ENCODE measurements around the gene TPSB2. TPM values are rescaled to one million over a fixed set of nuclear protein-coding genes. Genes with fewer than 3 reads are reported as not detected.

TPSB2 gene
- total RNA-seq, 1 donor from 2014 or later: not detected

DNA sequence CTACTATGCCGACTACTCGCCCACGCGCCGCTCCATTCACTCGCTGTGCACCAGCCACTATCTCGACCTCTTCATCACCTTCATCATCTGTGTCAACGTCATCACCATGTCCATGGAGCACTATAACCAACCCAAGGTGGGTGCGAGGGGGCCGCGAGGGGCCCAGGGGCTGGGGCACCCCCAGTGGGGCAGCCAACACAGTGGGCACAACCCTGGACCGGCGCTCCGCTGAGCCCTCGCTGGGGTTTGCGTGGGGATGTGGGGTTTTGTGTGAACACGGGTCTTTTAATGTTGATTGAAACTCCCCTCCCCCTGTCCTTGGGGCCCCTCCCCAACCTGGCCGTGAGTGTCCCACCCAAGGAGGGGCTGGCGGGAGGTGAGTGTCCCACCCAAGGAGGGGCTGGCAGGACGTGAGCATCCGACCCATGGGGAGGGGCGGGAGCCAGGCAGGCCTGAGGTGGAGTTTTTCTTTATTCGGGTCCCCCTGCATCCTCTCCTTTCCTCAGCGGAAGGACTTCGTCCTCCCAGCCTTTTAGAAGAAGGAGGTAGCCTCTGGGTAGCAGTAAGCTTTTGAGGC lies 16.1 kb downstream of the TPSB2 start:
- Histone ChIP-seq H3K27me3 (ENCODE audit: control insufficient read depth in 3 of 3, insufficient read depth in 3 of 3, low read length in 3 of 3) (peaks cover 0 to 11% (median 6%) of the 10 kb centered on the region in 3 donors), H3K4me3 (ENCODE audit: low read length in 3 of 3) (no peak overlapping the region), H3K9me3 (ENCODE audit: control insufficient read depth in 3 of 3, low read length in 3 of 3) (no peaks in the 10 kb centered on the region), H3K27ac (ENCODE audit: low read depth, low read length) (no peak overlapping the region), H3K4me1 (ENCODE audit: control insufficient read depth in 3 of 3, insufficient read depth in 3 of 3, low read length in 3 of 3) (no peaks in the 10 kb centered on the region), H3K9ac (ENCODE audit: low read depth in 1 of 3, low read length in 3 of 3) (no peak overlapping the region), H3K36me3 (ENCODE audit: control insufficient read depth in 3 of 3, insufficient read depth in 3 of 3, low read length in 3 of 3) (no peaks in the 10 kb centered on the region)

DNA sequence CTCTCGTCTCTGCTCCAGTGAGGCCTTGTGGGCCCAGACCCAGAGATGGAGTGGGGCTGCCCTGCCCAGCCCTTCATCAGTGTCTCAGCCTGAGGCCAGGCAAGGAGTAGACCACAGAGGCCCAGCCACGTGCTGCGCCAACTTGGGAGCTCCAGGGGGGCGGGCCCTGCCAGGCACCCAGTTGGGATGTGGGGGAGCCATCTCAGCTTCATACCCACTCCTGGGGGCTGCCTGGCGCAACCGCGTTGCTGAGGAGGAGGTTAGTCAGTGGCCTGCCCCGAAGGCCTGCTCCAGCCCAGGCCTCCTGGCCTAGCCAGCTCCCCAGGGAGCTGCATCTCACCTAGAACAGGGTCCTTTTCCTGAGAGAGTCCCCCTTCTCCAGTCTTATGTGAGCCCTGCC lies 16.8 kb downstream of the TPSB2 start:
- Histone ChIP-seq H3K9me3 (ENCODE audit: control insufficient read depth in 3 of 3, low read length in 3 of 3) (no peaks in the 10 kb centered on the region), H3K36me3 (ENCODE audit: control insufficient read depth in 3 of 3, insufficient read depth in 3 of 3, low read length in 3 of 3) (no peaks in the 10 kb centered on the region), H3K27ac (ENCODE audit: low read depth, low read length) (no peak overlapping the region), H3K9ac (ENCODE audit: low read depth in 1 of 3, low read length in 3 of 3) (no peak overlapping the region), H3K27me3 (ENCODE audit: control insufficient read depth in 3 of 3, insufficient read depth in 3 of 3, low read length in 3 of 3) (peaks cover 0 to 12% (median 6%) of the 10 kb centered on the region in 3 donors), H3K4me3 (ENCODE audit: low read length in 3 of 3) (no peak overlapping the region), H3K4me1 (ENCODE audit: control insufficient read depth in 3 of 3, insufficient read depth in 3 of 3, low read length in 3 of 3) (no peaks in the 10 kb centered on the region)

DNA sequence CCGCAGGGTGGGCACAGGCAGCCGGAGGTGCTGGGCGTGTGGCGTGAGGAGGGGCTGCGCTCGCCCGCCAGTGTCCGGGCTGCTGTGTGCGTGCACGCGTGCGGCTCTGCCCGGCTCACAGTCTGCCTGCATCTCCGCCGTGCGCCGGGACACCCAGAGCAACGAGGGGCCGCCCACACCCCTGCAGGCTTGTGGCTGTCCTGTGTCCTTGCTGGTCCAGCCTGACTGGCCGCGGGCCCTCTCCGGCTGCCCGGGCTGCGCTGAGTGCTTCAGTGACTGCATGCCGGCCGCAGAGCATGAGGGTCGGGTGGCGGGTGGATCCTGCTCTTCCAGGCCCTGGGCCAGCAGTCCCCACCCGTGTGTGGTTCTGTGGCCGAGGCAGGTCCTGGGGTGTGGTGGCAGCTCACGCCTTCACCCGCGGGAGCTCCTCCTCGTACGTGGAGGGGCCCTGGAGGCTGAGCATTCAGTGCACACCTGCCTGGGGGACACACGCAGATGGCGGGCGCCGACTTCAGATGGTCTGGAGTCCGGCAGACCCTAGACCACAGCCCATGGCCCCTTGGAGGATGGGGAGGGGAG lies 17.3 kb downstream of the TPSB2 start:
- H3K4me3 ChIP-seq (ENCODE audit: low read length in 3 of 3): no peak overlapping the region
- H3K36me3 ChIP-seq (ENCODE audit: control insufficient read depth in 3 of 3, insufficient read depth in 3 of 3, low read length in 3 of 3): no peaks in the 10 kb centered on the region
- H3K4me1 ChIP-seq (ENCODE audit: control insufficient read depth in 3 of 3, insufficient read depth in 3 of 3, low read length in 3 of 3): no peaks in the 10 kb centered on the region

GRCh38 chr16:1211451-1212268 lies 18.3 kb downstream of the TPSB2 start:
- Histone ChIP-seq H3K9me3 (ENCODE audit: control insufficient read depth in 3 of 3, low read length in 3 of 3) (no peaks in the 10 kb centered on the region), H3K27ac (ENCODE audit: low read depth, low read length) (no peak overlapping the region), H3K4me3 (ENCODE audit: low read length in 3 of 3) (no peak overlapping the region), H3K27me3 (ENCODE audit: control insufficient read depth in 3 of 3, insufficient read depth in 3 of 3, low read length in 3 of 3) (peaks cover 7 to 10% (median 9%) of the 10 kb centered on the region in 3 donors), H3K9ac (ENCODE audit: low read depth in 1 of 3, low read length in 3 of 3) (no peak overlapping the region), H3K36me3 (ENCODE audit: control insufficient read depth in 3 of 3, insufficient read depth in 3 of 3, low read length in 3 of 3) (no peaks in the 10 kb centered on the region), H3K4me1 (ENCODE audit: control insufficient read depth in 3 of 3, insufficient read depth in 3 of 3, low read length in 3 of 3) (no peaks in the 10 kb centered on the region)

More for the DNA sequence above, 17.3 kb downstream of the TPSB2 start:
- Histone ChIP-seq H3K27me3 (ENCODE audit: control insufficient read depth in 3 of 3, insufficient read depth in 3 of 3, low read length in 3 of 3) (peaks cover 2 to 10% (median 6%) of the 10 kb centered on the region in 3 donors), H3K9ac (ENCODE audit: low read depth in 1 of 3, low read length in 3 of 3) (no peak overlapping the region), H3K9me3 (ENCODE audit: control insufficient read depth in 3 of 3, low read length in 3 of 3) (no peaks in the 10 kb centered on the region), H3K27ac (ENCODE audit: low read depth, low read length) (no peak overlapping the region)

DNA sequence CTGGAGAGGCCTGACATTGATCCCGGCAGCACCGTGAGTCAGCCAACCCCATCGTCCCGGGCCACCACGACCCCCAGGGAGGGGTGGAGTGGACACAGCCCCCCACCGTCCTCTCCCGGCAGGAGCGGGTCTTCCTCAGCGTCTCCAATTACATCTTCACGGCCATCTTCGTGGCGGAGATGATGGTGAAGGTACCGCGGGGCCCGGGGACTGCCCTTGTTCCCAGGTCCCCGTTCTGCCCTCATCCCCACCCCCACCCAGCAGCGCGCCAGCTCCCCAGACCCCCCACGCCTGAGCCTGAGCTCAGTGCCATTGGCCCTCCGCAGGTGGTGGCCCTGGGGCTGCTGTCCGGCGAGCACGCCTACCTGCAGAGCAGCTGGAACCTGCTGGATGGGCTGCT lies 19.5 kb downstream of the TPSB2 start:
- H3K9me3 ChIP-seq (ENCODE audit: control insufficient read depth in 3 of 3, low read length in 3 of 3): no peaks in the 10 kb centered on the region
- H3K36me3 ChIP-seq (ENCODE audit: control insufficient read depth in 3 of 3, insufficient read depth in 3 of 3, low read length in 3 of 3): no peaks in the 10 kb centered on the region
- no peak overlapping the region for H3K9ac ChIP-seq (ENCODE audit: low read depth in 1 of 3, low read length in 3 of 3)
- H3K27me3 ChIP-seq (ENCODE audit: control insufficient read depth in 3 of 3, insufficient read depth in 3 of 3, low read length in 3 of 3): peaks cover 9 to 10% (median 10%) of the 10 kb centered on the region in 3 donors
- H3K27ac ChIP-seq (ENCODE audit: low read depth, low read length): no peak overlapping the region
- no peaks in the 10 kb centered on the region for H3K4me1 ChIP-seq (ENCODE audit: control insufficient read depth in 3 of 3, insufficient read depth in 3 of 3, low read length in 3 of 3)
- no peak overlapping the region for H3K4me3 ChIP-seq (ENCODE audit: low read length in 3 of 3)

DNA sequence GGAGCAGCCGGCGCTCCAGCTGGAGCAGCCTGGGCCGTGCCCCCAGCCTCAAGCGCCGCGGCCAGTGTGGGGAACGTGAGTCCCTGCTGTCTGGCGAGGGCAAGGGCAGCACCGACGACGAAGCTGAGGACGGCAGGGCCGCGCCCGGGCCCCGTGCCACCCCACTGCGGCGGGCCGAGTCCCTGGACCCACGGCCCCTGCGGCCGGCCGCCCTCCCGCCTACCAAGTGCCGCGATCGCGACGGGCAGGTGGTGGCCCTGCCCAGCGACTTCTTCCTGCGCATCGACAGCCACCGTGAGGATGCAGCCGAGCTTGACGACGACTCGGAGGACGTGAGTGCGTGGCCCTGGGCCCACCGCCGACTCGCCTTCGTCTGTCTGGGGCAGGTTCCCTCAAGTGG lies 20.9 kb downstream of the TPSB2 start:
- Histone ChIP-seq H3K4me3 (ENCODE audit: low read length in 3 of 3) (no peak overlapping the region), H3K36me3 (ENCODE audit: control insufficient read depth in 3 of 3, insufficient read depth in 3 of 3, low read length in 3 of 3) (no peaks in the 10 kb centered on the region), H3K4me1 (ENCODE audit: control insufficient read depth in 3 of 3, insufficient read depth in 3 of 3, low read length in 3 of 3) (no peaks in the 10 kb centered on the region), H3K27me3 (ENCODE audit: control insufficient read depth in 3 of 3, insufficient read depth in 3 of 3, low read length in 3 of 3) (peaks cover 13 to 18% (median 13%) of the 10 kb centered on the region in 3 donors), H3K27ac (ENCODE audit: low read depth, low read length) (no peak overlapping the region), H3K9me3 (ENCODE audit: control insufficient read depth in 3 of 3, low read length in 3 of 3) (no peaks in the 10 kb centered on the region), H3K9ac (ENCODE audit: low read depth in 1 of 3, low read length in 3 of 3) (no peak overlapping the region)

GRCh38 chr16:1208239-1208830 lies 21.6 kb downstream of the TPSB2 start:
- Histone ChIP-seq H3K9ac (ENCODE audit: low read depth in 1 of 3, low read length in 3 of 3) (no peak overlapping the region), H3K9me3 (ENCODE audit: control insufficient read depth in 3 of 3, low read length in 3 of 3) (no peaks in the 10 kb centered on the region), H3K27ac (ENCODE audit: low read depth, low read length) (no peak overlapping the region), H3K36me3 (ENCODE audit: control insufficient read depth in 3 of 3, insufficient read depth in 3 of 3, low read length in 3 of 3) (no peaks in the 10 kb centered on the region), H3K4me1 (ENCODE audit: control insufficient read depth in 3 of 3, insufficient read depth in 3 of 3, low read length in 3 of 3) (no peaks in the 10 kb centered on the region), H3K4me3 (ENCODE audit: low read length in 3 of 3) (no peak overlapping the region), H3K27me3 (ENCODE audit: control insufficient read depth in 3 of 3, insufficient read depth in 3 of 3, low read length in 3 of 3) (peaks cover 13 to 18% (median 13%) of the 10 kb centered on the region in 3 donors)

DNA sequence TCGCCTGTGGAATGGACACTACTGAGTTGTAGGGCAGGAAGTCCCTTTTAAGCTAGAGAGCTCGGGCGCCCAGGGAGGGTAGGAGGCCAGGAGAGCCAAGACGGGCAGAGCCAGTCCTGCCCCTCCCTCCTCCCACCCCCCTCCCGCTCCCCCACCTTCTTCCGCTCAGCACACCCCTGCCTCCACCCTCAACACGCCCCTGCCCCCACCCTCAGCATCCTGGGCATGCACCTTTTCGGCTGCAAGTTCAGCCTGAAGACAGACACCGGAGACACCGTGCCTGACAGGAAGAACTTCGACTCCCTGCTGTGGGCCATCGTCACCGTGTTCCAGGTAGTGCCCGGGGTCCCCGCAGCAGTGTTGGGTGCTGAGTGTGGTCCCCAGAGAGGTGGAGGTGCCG lies 23.2 kb downstream of the TPSB2 start:
- Histone ChIP-seq H3K4me3 (ENCODE audit: low read length in 3 of 3) (no peak overlapping the region), H3K36me3 (ENCODE audit: control insufficient read depth in 3 of 3, insufficient read depth in 3 of 3, low read length in 3 of 3) (no peaks in the 10 kb centered on the region)

GRCh38 chr16:1206326-1206725 lies 23.7 kb downstream of the TPSB2 start:
- Histone ChIP-seq H3K27me3 (ENCODE audit: control insufficient read depth in 3 of 3, insufficient read depth in 3 of 3, low read length in 3 of 3) (peaks cover 13 to 21% (median 19%) of the 10 kb centered on the region in 3 donors), H3K36me3 (ENCODE audit: control insufficient read depth in 3 of 3, insufficient read depth in 3 of 3, low read length in 3 of 3) (no peaks in the 10 kb centered on the region), H3K9ac (ENCODE audit: low read depth in 1 of 3, low read length in 3 of 3) (no peak overlapping the region), H3K9me3 (ENCODE audit: control insufficient read depth in 3 of 3, low read length in 3 of 3) (no peaks in the 10 kb centered on the region), H3K4me3 (ENCODE audit: low read length in 3 of 3) (no peak overlapping the region), H3K4me1 (ENCODE audit: control insufficient read depth in 3 of 3, insufficient read depth in 3 of 3, low read length in 3 of 3) (no peaks in the 10 kb centered on the region), H3K27ac (ENCODE audit: low read depth, low read length) (no peak overlapping the region)

More for the DNA sequence above, 23.2 kb downstream of the TPSB2 start:
- H3K9ac ChIP-seq (ENCODE audit: low read depth in 1 of 3, low read length in 3 of 3): no peak overlapping the region
- H3K27me3 ChIP-seq (ENCODE audit: control insufficient read depth in 3 of 3, insufficient read depth in 3 of 3, low read length in 3 of 3): peaks cover 13 to 21% (median 16%) of the 10 kb centered on the region in 3 donors
- H3K27ac ChIP-seq (ENCODE audit: low read depth, low read length): no peak overlapping the region
- no peaks in the 10 kb centered on the region for H3K9me3 ChIP-seq (ENCODE audit: control insufficient read depth in 3 of 3, low read length in 3 of 3)
- H3K4me1 ChIP-seq (ENCODE audit: control insufficient read depth in 3 of 3, insufficient read depth in 3 of 3, low read length in 3 of 3): no peaks in the 10 kb centered on the region

GRCh38 chr16:1204933-1205332 lies 25.1 kb downstream of the TPSB2 start:
- no peak overlapping the region for H3K4me3 ChIP-seq (ENCODE audit: low read length in 3 of 3)
- no peak overlapping the region for H3K27ac ChIP-seq (ENCODE audit: low read depth, low read length)
- H3K9me3 ChIP-seq (ENCODE audit: control insufficient read depth in 3 of 3, low read length in 3 of 3): no peaks in the 10 kb centered on the region
- no peaks in the 10 kb centered on the region for H3K4me1 ChIP-seq (ENCODE audit: control insufficient read depth in 3 of 3, insufficient read depth in 3 of 3, low read length in 3 of 3)
- H3K9ac ChIP-seq (ENCODE audit: low read depth in 1 of 3, low read length in 3 of 3): no peak overlapping the region
- H3K27me3 ChIP-seq (ENCODE audit: control insufficient read depth in 3 of 3, insufficient read depth in 3 of 3, low read length in 3 of 3): peaks cover 13 to 21% (median 19%) of the 10 kb centered on the region in 3 donors
- no peaks in the 10 kb centered on the region for H3K36me3 ChIP-seq (ENCODE audit: control insufficient read depth in 3 of 3, insufficient read depth in 3 of 3, low read length in 3 of 3)

Data from skeletal muscle tissue (tissue), 4 donors.